Smooth muscle cell (in vitro differentiated cells): Measurements from ENCODE around the gene SOX10. TPM values are rescaled to one million over a fixed set of nuclear protein-coding genes. Genes with fewer than 3 reads are reported as not detected.

Experiments used
- DNase-seq: peaks from one replicate; lab custom pipeline; 2025; ENCODE audit not compliant: unreplicated experiment; lab: John Stamatoyannopoulos, UW
- H2AFZ ChIP-seq: fragments of 200-600 bp; sonication (generic); 2 replicates; pipeline ENCODE4 v1.6.0; 2016; ENCODE audit warnings: antibody characterized with exemption, low read depth, mild to moderate bottlenecking
- H3F3A ChIP-seq: fragments of 200-600 bp; sonication (generic); 2 replicates; pipeline ENCODE4 v1.6.0; 2017; ENCODE audit warnings: antibody characterized with exemption, low read depth
- H3K27ac ChIP-seq: fragments of 200-600 bp; sonication (generic); 2 replicates; pipeline ENCODE4 v1.5.1; 2016; ENCODE audit warnings: low read depth, mild to moderate bottlenecking
- H3K27me3 ChIP-seq: fragments of 200-600 bp; sonication (generic); 2 replicates; pipeline ENCODE4 v1.6.1; 2016; ENCODE audit warnings: low read depth, mild to moderate bottlenecking
- H3K36me3 ChIP-seq: fragments of 200-600 bp; sonication (generic); 2 replicates; pipeline ENCODE4 v1.5.1; 2016; ENCODE audit warnings: low read depth
- H3K4me1 ChIP-seq: fragments of 200-600 bp; sonication (generic); 2 replicates; pipeline ENCODE4 v1.5.1; 2016; ENCODE audit warnings: low read depth
- H3K4me2 ChIP-seq: fragments of 200-600 bp; sonication (generic); 2 replicates; pipeline ENCODE4 v1.6.0; 2016; ENCODE audit warnings: mild to moderate bottlenecking
- H3K4me3 ChIP-seq: fragments of 200-600 bp; sonication (generic); 2 replicates; pipeline ENCODE4 v1.5.1; 2016; ENCODE audit warnings: mild to moderate bottlenecking
- H3K79me2 ChIP-seq: fragments of 200-600 bp; sonication (generic); 2 replicates; pipeline ENCODE4 v1.6.0; 2016; ENCODE audit warnings: low read depth, mild to moderate bottlenecking
- H3K9ac ChIP-seq: fragments of 200-600 bp; sonication (generic); 2 replicates; pipeline ENCODE4 v1.6.0; 2016; ENCODE audit warnings: low read depth
- H3K9me3 ChIP-seq: fragments of 200-600 bp; sonication (generic); replicated peaks from 2 replicates; pipeline ENCODE4 v1.5.1; 2016; ENCODE audit warnings: low read depth
- H4K20me1 ChIP-seq: fragments of 200-600 bp; sonication (generic); 2 replicates; pipeline ENCODE4 v1.6.0; 2016; ENCODE audit warnings: low read depth
- WGBS: methylation state at CpG from one replicate; pipeline ENCODE4 v1.1.7; 2016; ENCODE audit warnings: low lambda C conversion rate; 5-methylcytosine and 5-hydroxymethylcytosine counted together
- polyA plus RNA-seq: library from polyadenylated mRNA; unstranded; fragments of >200 nt; fragmentation: Nextera tagmentation; extraction: Ambion mirVana; gene quantifications from 2 replicates; pipeline ENCODE4 v1.2.1, GENCODE V29; 2016
- total RNA-seq: library from RNA; depleted of rRNA; stranded (reverse); fragments of >200 nt; gene quantifications from 2 replicates; pipeline ENCODE4 v1.2.3, GENCODE V29; 2014
- TF ChIP-seq, protein P1 (sequence below): fragments of 200-600 bp; sonication (generic); IDR thresholded peaks from 2 replicates; pipeline ENCODE4 v1.5.1; 2017; ENCODE audit warnings: borderline replicate concordance, mild to moderate bottlenecking, antibody characterized with exemption; ENCODE audit not compliant: insufficient read depth, poor library complexity, severe bottlenecking

The SOX10 gene
- total and polyA plus RNA-seq, 2 experiments from 2014 or later = not detected

- Histone ChIP-seq H3K27me3 (no peaks in the 10 kb centered on the region), H3K9ac (no peak overlapping the region), H3K79me2 (no peaks in the 10 kb centered on the region), H2AFZ (no peak overlapping the region), H4K20me1 (no peaks in the 10 kb centered on the region), H3K4me2 (no peak overlapping the region), H3K36me3 (no peaks in the 10 kb centered on the region), H3K4me3 (no peak overlapping the region), H3K4me1 (peaks cover 7% of the 10 kb centered on the region), H3F3A (no peaks in the 10 kb centered on the region), H3K9me3 (no peaks in the 10 kb centered on the region), H3K27ac (no peak overlapping the region)
- DNase-seq = no peak
- 96% methylated on average over 2 of the region's 2 CpGs for WGBS
- TF ChIP-seq, protein P1, sequence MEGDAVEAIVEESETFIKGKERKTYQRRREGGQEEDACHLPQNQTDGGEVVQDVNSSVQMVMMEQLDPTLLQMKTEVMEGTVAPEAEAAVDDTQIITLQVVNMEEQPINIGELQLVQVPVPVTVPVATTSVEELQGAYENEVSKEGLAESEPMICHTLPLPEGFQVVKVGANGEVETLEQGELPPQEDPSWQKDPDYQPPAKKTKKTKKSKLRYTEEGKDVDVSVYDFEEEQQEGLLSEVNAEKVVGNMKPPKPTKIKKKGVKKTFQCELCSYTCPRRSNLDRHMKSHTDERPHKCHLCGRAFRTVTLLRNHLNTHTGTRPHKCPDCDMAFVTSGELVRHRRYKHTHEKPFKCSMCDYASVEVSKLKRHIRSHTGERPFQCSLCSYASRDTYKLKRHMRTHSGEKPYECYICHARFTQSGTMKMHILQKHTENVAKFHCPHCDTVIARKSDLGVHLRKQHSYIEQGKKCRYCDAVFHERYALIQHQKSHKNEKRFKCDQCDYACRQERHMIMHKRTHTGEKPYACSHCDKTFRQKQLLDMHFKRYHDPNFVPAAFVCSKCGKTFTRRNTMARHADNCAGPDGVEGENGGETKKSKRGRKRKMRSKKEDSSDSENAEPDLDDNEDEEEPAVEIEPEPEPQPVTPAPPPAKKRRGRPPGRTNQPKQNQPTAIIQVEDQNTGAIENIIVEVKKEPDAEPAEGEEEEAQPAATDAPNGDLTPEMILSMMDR = no peak
Observed at GRCh38 chr22:37975153-37975552, 9.2 kb downstream of the SOX10 start.

DNA sequence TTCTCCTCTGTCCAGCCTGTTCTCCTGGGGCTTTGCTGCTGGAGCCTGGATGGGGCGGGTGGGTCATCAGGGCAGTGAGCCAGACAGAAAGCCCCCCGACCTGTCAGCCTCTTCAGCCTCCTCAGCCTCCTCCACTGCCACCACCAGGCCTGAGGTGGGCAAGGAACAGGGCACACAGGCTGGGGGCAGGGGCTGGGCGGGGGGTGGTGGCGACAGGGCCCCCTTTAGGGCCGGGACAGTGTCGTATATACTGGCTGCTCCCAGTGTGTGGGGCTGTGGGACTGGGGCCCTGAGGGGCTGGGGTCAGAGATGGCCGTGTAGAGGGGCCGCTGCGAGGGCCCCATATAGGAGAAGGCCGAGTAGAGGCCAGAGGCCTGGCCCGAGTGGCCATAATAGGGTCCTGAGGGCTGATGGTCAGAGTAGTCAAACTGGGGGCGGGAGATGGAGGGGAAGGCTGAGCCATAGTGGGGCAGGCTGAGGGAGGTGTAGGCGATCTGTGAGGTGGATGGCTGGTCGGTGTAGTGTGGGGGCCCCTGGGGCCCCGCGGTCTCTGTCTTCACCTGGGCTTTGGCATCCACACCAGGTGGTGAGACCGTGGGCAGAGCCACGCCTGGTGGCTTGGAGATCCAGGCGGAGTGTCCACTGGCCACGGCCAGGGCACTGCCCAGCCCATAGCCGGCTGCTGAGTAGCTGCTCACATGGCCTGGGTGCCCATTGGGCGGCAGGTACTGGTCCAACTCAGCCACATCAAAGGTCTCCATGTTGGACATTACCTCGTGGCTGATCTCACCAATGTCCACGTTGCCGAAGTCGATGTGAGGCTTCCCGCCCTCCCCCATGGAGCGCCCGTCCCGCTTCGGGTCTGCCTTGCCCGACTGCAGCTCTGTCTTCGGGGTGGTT lies 10.8 kb downstream of the SOX10 start:
- no peak overlapping the region for H3K4me3 ChIP-seq
- TF ChIP-seq, protein P1 = no peak
- no peaks in the 10 kb centered on the region for H3K27me3 ChIP-seq
- H3K4me2 ChIP-seq = no peak overlapping the region
- WGBS = 94% methylated on average over 28 of the region's 33 CpGs
- no peaks in the 10 kb centered on the region for H3K79me2 ChIP-seq
- no peaks in the 10 kb centered on the region for H3K9me3 ChIP-seq
- H3K9ac ChIP-seq = no peak overlapping the region
- no peak overlapping the region for H3K27ac ChIP-seq
- DNase-seq = no peak
- peaks cover 3% of the 10 kb centered on the region for H3K4me1 ChIP-seq
- H2AFZ ChIP-seq = no peak overlapping the region
- no peaks in the 10 kb centered on the region for H4K20me1 ChIP-seq
- no peaks in the 10 kb centered on the region for H3K36me3 ChIP-seq
- no peaks in the 10 kb centered on the region for H3F3A ChIP-seq

DNA sequence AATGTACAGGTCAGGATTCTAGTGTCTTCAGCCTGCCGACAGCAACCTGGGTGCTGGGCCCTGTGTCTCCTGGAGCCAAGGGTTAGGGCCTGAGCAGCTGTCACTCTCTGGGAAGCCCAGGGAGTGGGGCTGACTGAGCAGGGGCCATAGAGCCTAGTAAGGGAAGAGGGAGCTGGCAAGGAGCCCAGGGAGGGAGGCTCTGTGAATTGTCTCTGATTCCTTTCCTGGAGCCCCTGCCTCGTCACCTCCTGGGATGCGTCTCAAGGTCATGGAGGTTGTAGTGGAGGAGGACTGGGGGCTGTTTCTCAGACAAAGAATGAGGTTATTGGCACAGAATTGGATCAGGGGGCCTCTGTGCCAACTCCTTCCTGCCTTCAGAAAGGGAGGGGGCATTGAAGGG lies 11.8 kb downstream of the SOX10 start:
- TF ChIP-seq, protein P1 = no peak
- H3K9me3 ChIP-seq = no peaks in the 10 kb centered on the region
- WGBS = 90% methylated on average over 3 of the region's 3 CpGs
- no peak overlapping the region for H2AFZ ChIP-seq
- H3K4me1 ChIP-seq = peaks cover 13% of the 10 kb centered on the region
- no peaks in the 10 kb centered on the region for H4K20me1 ChIP-seq
- no peak overlapping the region for H3K9ac ChIP-seq
- no peaks in the 10 kb centered on the region for H3K27me3 ChIP-seq
- H3K79me2 ChIP-seq = no peaks in the 10 kb centered on the region
- no peak overlapping the region for H3K4me3 ChIP-seq
- H3F3A ChIP-seq = no peaks in the 10 kb centered on the region
- no peak for DNase-seq
- no peak overlapping the region for H3K27ac ChIP-seq
- H3K4me2 ChIP-seq = no peak overlapping the region
- no peaks in the 10 kb centered on the region for H3K36me3 ChIP-seq
